GM06990 (cell line): ENCODE measurements around the gene FNDC3B.

Experiments used
- DNase-seq: peaks from one replicate; pipeline ENCODE4 v3.0.0-alpha.2; 2011; ENCODE audit not compliant: insufficient read length; ENCODE audit errors: extremely low read depth
- H3K27me3 ChIP-seq: replicated peaks from 2 replicates; pipeline ENCODE4 v1.6.0; 2011; ENCODE audit warnings: low read length; ENCODE audit not compliant: control insufficient read depth, insufficient read depth
- H3K36me3 ChIP-seq: 2 replicates; pipeline ENCODE4 v1.5.1; 2011; ENCODE audit warnings: low read length; ENCODE audit not compliant: control insufficient read depth, insufficient read depth
- H3K4me3 ChIP-seq: replicated peaks from 2 replicates; pipeline ENCODE4 v1.5.1; 2011; ENCODE audit warnings: low read depth, mild to moderate bottlenecking, control low read depth, low read length
- TF ChIP-seq, protein P1 (sequence below): IDR thresholded peaks from 2 replicates; pipeline ENCODE4 v1.5.1; 2011; ENCODE audit warnings: low read length, control low read depth, mild to moderate bottlenecking, inconsistent platforms; ENCODE audit not compliant: insufficient read depth, poor library complexity, severe bottlenecking

The FNDC3B gene

DNA sequence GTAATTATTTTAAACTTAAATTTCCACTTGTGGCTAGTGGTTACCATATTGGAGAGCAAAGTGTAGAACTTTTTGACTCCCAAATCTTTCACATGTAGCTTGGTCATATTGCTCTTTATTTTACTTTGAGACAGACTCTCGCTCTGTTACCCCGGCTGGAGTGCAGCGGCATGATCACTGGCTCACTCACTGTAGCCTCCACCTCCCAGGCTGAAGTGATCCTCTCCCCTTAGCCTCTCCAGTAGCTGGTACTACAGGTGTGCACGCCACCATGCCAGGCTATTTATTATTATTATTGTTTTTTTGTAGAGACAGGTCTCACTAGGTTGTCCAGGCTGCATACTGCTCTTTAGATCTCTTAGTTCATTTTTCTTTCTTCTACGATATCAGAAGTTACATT lies 3.9 kb downstream of the FNDC3B start:
- H3K36me3 ChIP-seq, result no peaks in the 10 kb centered on the region
- no peak for DNase-seq
- TF ChIP-seq, protein P1, sequence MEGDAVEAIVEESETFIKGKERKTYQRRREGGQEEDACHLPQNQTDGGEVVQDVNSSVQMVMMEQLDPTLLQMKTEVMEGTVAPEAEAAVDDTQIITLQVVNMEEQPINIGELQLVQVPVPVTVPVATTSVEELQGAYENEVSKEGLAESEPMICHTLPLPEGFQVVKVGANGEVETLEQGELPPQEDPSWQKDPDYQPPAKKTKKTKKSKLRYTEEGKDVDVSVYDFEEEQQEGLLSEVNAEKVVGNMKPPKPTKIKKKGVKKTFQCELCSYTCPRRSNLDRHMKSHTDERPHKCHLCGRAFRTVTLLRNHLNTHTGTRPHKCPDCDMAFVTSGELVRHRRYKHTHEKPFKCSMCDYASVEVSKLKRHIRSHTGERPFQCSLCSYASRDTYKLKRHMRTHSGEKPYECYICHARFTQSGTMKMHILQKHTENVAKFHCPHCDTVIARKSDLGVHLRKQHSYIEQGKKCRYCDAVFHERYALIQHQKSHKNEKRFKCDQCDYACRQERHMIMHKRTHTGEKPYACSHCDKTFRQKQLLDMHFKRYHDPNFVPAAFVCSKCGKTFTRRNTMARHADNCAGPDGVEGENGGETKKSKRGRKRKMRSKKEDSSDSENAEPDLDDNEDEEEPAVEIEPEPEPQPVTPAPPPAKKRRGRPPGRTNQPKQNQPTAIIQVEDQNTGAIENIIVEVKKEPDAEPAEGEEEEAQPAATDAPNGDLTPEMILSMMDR, result no peak
- no peak overlapping the region for H3K4me3 ChIP-seq
- H3K27me3 ChIP-seq, result no peaks in the 10 kb centered on the region

DNA sequence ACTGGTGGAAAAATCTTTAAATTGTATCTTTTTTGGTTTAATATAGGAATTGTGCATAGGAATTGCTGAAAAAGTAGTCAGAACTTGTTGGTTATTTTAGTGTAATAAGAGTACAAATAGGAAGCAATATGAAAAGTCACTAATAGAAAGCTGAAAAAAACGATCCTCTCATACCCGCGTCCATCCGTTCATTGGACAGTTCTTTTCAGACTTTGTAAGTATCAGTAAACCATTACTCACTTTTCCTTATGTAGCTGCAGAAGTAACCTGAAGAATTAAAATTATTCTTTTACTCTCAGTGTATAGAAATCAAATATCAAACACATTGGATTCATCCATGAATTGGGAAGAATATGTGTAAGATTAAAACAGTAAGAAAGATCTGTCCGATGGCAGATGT lies 4.4 kb downstream of the FNDC3B start:
- Histone ChIP-seq H3K4me3 (no peak overlapping the region), H3K36me3 (no peaks in the 10 kb centered on the region)

DNA sequence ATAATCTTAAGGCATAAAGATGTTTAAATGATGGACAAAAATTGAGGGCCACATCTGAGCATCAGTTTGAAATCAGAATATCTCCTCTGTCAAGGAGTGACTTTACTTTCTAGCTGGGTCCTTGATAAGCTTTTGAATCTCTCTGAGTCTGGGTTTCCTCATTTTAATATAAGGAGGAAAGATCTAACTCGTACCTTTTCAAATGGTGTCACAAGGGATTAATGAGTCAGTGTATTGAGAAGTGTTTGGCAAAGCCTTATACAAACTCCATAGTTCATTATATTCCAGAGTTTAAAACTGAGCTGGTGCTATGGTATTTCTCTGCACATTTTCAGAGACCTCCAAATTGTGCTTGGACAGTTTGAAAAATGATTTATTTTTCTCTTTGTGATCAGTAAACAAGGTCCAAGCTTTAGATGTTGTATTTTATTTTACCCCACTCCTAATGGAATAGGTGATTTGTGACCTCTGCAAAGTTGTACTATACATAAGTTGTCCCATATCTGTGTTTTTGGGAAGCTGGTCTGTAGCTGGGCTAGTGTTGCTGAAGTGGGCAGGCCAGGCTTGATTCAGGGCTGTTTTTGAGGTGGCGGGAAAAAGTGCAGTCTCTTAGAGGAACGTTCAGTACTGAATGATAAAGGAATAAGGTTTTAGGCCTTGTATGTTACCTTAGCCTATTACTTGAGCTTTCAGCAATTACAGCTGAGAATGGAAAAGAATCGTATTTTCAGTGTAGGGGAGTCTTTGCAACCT lies 5.6 kb downstream of the FNDC3B start:
- no peaks in the 10 kb centered on the region for H3K36me3 ChIP-seq
- DNase-seq, result no peak
- TF ChIP-seq, protein P1, result no peak
- no peaks in the 10 kb centered on the region for H3K27me3 ChIP-seq
- H3K4me3 ChIP-seq, result no peak overlapping the region

More for the DNA sequence above, 4.4 kb downstream of the FNDC3B start:
- TF ChIP-seq, protein P1, result no peak
- DNase-seq, result no peak
- H3K27me3 ChIP-seq, result no peaks in the 10 kb centered on the region

DNA sequence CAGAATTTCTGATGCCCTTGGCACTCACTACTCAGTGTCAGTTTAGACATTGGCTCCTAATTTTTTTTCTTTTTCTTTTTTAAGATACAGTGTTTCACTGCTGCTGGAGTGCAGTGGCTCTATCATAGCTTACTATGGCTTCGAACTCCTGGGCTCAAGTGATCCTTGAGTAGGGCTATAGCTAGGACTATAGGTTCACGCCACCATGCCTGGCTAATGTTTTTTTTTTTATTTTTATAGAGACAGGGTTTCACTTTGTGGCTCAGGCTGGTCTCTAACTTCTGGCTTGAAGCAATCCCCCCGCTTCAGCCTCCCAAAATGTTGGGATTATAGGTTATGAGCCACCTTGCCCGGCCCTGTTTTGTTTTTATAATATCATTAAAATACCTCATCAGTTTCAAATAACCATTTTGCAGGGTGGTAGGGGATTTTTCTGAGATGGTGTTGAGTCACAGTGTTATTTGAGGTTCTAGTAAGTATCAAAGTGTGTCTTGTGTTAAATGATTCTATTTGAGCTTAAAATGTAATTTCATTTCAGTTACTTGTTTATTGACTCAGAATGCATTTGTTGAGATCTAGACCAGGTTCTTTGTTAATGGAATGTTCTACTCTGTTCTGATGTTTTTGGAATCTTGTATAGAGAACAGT lies 7.0 kb downstream of the FNDC3B start:
- no peak for DNase-seq
- no peak overlapping the region for H3K4me3 ChIP-seq
- TF ChIP-seq, protein P1, result no peak
- H3K36me3 ChIP-seq, result no peaks in the 10 kb centered on the region
- H3K27me3 ChIP-seq, result no peaks in the 10 kb centered on the region

DNA sequence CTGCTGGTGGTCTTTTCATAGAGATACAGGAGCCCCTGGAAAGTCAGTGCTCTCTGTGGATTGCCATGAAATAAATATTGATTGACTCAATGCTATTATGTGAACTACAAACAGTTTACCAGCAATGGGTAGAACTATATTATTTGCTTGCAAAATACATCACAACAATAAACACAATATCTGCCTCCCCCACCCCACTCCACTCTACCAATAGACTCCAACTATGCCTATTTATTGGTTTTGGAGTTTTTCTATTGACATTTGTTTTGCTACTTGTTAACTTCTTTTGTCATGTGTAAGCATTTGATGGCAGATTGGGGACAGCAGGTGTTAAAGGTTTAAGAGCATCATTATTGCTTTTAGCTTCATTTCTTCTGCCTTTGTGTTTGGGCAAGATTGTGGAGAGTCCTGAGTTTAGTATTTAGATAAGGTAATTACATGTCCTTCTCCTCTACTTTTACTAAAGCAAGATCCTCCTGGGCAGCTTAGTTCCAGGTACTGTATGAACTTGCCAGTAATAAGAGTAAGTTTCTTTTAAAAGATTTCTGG lies 8.3 kb downstream of the FNDC3B start:
- Histone ChIP-seq H3K27me3 (no peaks in the 10 kb centered on the region), H3K4me3 (no peak overlapping the region), H3K36me3 (no peaks in the 10 kb centered on the region)
- DNase-seq, result no peak
- TF ChIP-seq, protein P1, result no peak
